SK-N-MC (cell line): ENCODE data around the gene TANGO6.

ENCODE experiments used
- DNase-seq: peaks from one replicate; pipeline ENCODE4 v3.0.0-alpha.2; 2011; ENCODE audit warnings: low read depth, low spot score
- H3K27ac ChIP-seq: fragments of 200-600 bp; sonication (generic); 2 replicates; pipeline ENCODE4 v1.5.1; 2016; ENCODE audit warnings: mixed run types
- H3K36me3 ChIP-seq: fragments of 200-600 bp; sonication (generic); 2 replicates; pipeline ENCODE4 v1.6.1; 2017; ENCODE audit warnings: antibody characterized with exemption, low read length, mixed read lengths; ENCODE audit not compliant: insufficient read depth
- H3K4me3 ChIP-seq: fragments of 200-600 bp; sonication (generic); 2 replicates; pipeline ENCODE4 v1.5.1; 2016
- H3K9ac ChIP-seq: fragments of 200-600 bp; sonication (generic); 2 replicates; pipeline ENCODE4 v1.8.0; 2017; ENCODE audit warnings: mixed run types, mixed read lengths; ENCODE audit not compliant: insufficient read length
- H3K9me3 ChIP-seq: fragments of 200-600 bp; sonication (generic); 2 replicates; pipeline ENCODE4 v1.6.1; 2017; ENCODE audit warnings: low read depth, mild to moderate bottlenecking, antibody characterized with exemption, low read length, moderate library complexity, mixed read lengths
- EZH2 ChIP-seq: fragments of 200-600 bp; sonication (generic); IDR thresholded peaks from one replicate; pipeline ENCODE4 v1.6.1; 2017; ENCODE audit warnings: antibody characterized with exemption
- FOXP2 ChIP-seq: optimal IDR thresholded peaks from 2 replicates; pipeline ENCODE3; 2011; ENCODE audit warnings: mild to moderate bottlenecking, moderate library complexity; ENCODE audit not compliant: insufficient read depth; ENCODE audit errors: extremely low read length, control extremely low read depth
- POLR2AphosphoS5 ChIP-seq: IDR thresholded peaks from 2 replicates; pipeline ENCODE4 v1.6.1; 2012; ENCODE audit warnings: mild to moderate bottlenecking, low read depth, low read length, borderline replicate concordance

TANGO6 gene

GRCh38 chr16:68851601-68852000 is 8.3 kb downstream of the TANGO6 start:
- Histone ChIP-seq H3K9ac (no peak overlapping the region), H3K4me3 (no peak overlapping the region), H3K36me3 (no peaks in the 10 kb centered on the region), H3K27ac (no peak overlapping the region), H3K9me3 (no peaks in the 10 kb centered on the region)
- DNase-seq, result no peak
- TF ChIP-seq FOXP2 (no peak), EZH2 (no peak), POLR2AphosphoS5 (no peak)

GRCh38 chr16:68857479-68857878 is 14.1 kb downstream of the TANGO6 start:
- Histone ChIP-seq H3K36me3 (no peaks in the 10 kb centered on the region), H3K9me3 (no peaks in the 10 kb centered on the region), H3K27ac (no peak overlapping the region), H3K4me3 (no peak overlapping the region), H3K9ac (no peak overlapping the region)
- DNase-seq, result no peak
- TF ChIP-seq POLR2AphosphoS5 (no peak), EZH2 (no peak), FOXP2 (no peak)

DNA sequence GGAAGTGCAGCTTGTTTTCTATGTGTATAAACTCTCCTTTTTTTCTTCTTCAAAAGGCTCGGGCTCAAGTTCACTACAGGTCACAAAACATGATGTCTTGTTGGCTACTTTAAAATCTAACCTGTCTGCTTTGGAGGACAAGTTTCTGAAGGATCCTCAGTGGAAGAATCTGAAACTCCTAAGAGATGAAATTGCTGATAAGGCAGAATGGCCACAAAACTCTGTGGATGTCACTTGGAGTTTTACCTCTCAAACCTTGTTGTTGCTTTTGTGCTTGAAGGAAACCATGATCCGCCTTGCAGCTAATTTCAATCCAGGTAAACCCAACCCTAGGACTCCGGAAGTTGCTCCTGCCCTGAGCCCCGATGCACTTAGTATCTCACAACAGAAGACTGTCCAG is 16.5 kb downstream of the TANGO6 start:
- Histone ChIP-seq H3K36me3 (no peaks in the 10 kb centered on the region), H3K9ac (no peak overlapping the region), H3K9me3 (no peaks in the 10 kb centered on the region), H3K27ac (no peak overlapping the region), H3K4me3 (no peak overlapping the region)
- no peak for DNase-seq
- no peak for TF ChIP-seq FOXP2
- no peak for TF ChIP-seq POLR2AphosphoS5
- TF ChIP-seq EZH2, result no peak

DNA sequence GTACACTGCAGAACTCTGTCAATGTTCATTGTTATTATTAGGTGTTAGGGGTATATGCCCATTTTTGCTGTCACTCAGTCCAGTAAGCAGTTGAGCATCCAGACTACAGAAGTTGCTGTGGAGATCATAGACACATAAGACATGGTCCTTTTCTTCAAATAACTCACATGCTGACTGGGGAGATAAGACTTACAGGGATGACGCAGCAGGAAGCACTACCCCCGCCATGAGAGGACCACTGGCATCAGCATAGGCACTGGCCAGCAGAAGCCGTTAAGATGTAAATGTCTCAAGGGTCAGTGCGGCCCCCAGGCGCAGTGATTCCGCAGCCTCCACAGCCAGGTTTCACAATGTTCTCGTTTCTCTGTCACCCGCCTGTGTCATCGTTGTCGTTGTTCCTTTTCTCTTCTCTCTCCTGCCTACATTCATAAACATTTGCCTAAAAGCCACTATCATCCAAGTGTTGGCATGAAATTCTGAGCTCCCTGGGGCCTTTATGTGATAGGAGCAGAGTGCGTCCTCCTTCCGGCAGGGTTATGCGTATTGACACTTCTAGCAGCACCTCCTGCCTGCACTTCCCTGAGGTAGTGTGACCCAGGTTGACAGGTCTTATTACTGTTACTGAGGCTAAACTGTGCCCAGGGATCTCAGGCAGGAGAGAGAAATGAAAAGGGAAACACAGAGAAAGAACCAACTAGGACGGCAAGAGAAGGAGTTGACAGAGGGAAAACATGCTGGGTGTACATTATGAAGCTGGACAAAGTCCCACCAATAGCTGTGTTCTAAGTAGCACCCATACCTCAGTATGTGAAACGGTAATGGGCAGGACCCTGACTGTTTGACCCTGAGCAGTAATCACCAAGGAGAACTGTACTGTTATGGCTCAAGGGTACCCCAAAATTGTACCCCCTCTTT is 17.9 kb downstream of the TANGO6 start:
- DNase-seq, result no peak
- Histone ChIP-seq H3K36me3 (no peaks in the 10 kb centered on the region), H3K4me3 (no peak overlapping the region), H3K27ac (no peak overlapping the region), H3K9me3 (no peaks in the 10 kb centered on the region), H3K9ac (no peak overlapping the region)
- no peak for TF ChIP-seq POLR2AphosphoS5

DNA sequence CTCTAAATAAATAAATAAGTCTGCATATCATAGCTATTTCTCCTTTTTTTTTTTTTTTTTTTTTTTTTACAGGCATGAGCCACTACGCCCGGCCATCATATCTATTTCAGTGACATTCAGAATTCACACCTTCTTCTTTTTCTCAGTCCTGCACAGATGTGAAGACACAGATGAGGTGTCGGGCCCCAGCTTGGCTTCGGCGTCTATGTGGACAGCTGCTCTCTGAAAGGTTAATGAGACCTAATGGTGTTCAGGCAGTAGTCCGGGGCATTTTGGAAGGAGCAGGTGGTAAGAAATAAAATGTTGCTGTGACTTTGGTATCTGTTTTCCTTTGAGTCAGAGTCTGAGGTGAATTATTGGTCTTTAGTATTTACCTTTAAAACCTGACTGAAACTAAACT is 23.6 kb downstream of the TANGO6 start:
- DNase-seq, result no peak
- Histone ChIP-seq H3K4me3 (no peak overlapping the region), H3K9ac (no peak overlapping the region), H3K9me3 (no peaks in the 10 kb centered on the region), H3K27ac (no peak overlapping the region), H3K36me3 (no peaks in the 10 kb centered on the region)
- TF ChIP-seq EZH2 (no peak), FOXP2 (no peak), POLR2AphosphoS5 (no peak)

DNA sequence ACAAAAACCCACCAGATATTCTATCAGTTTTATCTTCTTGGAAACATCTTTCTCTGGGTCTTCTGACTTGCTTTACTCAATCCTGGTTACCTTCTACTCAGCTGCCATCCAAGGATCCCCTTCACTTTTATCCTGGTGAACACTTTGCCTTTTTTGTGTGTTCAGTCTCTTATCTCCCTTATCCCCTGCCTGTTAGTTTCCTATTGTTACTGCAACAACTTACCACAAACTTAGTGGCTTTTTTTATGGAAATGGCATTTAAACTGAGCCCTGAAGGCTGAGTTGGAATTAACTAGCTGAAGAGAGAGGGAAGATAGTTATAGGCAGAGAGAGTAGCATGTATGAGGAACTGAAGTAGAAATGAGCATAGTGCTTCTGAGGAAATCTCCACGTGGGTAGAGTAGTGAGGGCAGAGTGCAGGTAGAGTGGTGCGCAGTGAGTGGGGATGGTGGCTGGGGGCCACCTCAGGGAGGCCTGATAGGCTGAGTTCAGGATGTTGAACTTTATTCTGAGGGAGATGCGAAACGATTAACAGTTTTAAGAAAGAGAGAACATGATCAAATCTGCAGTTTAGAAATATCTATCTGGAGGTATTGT is 26.3 kb downstream of the TANGO6 start:
- no peaks in the 10 kb centered on the region for H3K9me3 ChIP-seq
- H3K36me3 ChIP-seq, result no peaks in the 10 kb centered on the region
- TF ChIP-seq POLR2AphosphoS5, result no peak
- TF ChIP-seq FOXP2, result no peak
- TF ChIP-seq EZH2, result no peak
- H3K9ac ChIP-seq, result no peak overlapping the region
- no peak for DNase-seq
- H3K27ac ChIP-seq, result no peak overlapping the region
- no peak overlapping the region for H3K4me3 ChIP-seq

GRCh38 chr16:68873635-68874471 is 30.5 kb downstream of the TANGO6 start:
- no peak for DNase-seq
- no peak overlapping the region for H3K4me3 ChIP-seq
- H3K9ac ChIP-seq, result no peak overlapping the region
- H3K36me3 ChIP-seq, result no peaks in the 10 kb centered on the region
- no peaks in the 10 kb centered on the region for H3K9me3 ChIP-seq
- no peak overlapping the region for H3K27ac ChIP-seq
- TF ChIP-seq FOXP2 (no peak), EZH2 (no peak), POLR2AphosphoS5 (no peak)

- no peak overlapping the region for H3K27ac ChIP-seq
These were observed 32.5 kb downstream of the TANGO6 start for GRCh38 chr16:68875871-68876270.

More at GRCh38 chr16:68875871-68876270, 32.5 kb downstream of the TANGO6 start:
- TF ChIP-seq EZH2 (no peak), POLR2AphosphoS5 (no peak), FOXP2 (no peak)
- Histone ChIP-seq H3K9ac (no peak overlapping the region), H3K9me3 (no peaks in the 10 kb centered on the region), H3K36me3 (no peaks in the 10 kb centered on the region), H3K4me3 (no peak overlapping the region)
- DNase-seq, result no peak
